Fibroblast of peridontal ligament (primary cell): ENCODE measurements around the gene MRAP2.
A peak's percentile ranks its signal among the peaks of the same experiment; 100 is the strongest.

ENCODE experiments used
- DNase-seq: peaks from one replicate; pipeline ENCODE4 v3.0.0-alpha.2; 2010; ENCODE audit errors: extremely low read depth

The MRAP2 gene

GRCh38 chr6:84033523-84034451 lies at the start of gene MRAP2:
Gene MRAP2, plus strand, starts transcription at chr6:84033772. Its CDS starts 21,547 bp downstream, at chr6:84055319.
- DNase-seq, result no peak

- no peak for DNase-seq
These were observed 49.2 kb upstream of the MRAP2 start for GRCh38 chr6:83984411-83984810.

- no peak for DNase-seq
These were observed 48.3 kb upstream of the MRAP2 start for GRCh38 chr6:83985308-83985713.

GRCh38 chr6:83985715-83986114 lies 47.9 kb upstream of the MRAP2 start:
- DNase-seq, result no peak

- no peak for DNase-seq
These were observed 35.5 kb upstream of the MRAP2 start for GRCh38 chr6:83998021-83998584.

- DNase-seq, result no peak
These were observed 32.5 kb upstream of the MRAP2 start for GRCh38 chr6:84001119-84001518.

- DNase-seq, result no peak
These were observed 31.3 kb upstream of the MRAP2 start for GRCh38 chr6:84002226-84002625.

GRCh38 chr6:84003131-84003530 lies 30.4 kb upstream of the MRAP2 start:
- DNase-seq, result no peak

- DNase-seq, result no peak
These were observed 29.9 kb upstream of the MRAP2 start for GRCh38 chr6:84003654-84004053.

GRCh38 chr6:84007871-84008270 lies 25.7 kb upstream of the MRAP2 start:
- DNase-seq, result no peak

- no peak for DNase-seq
These were observed 20.2 kb upstream of the MRAP2 start for GRCh38 chr6:84013354-84013753.

GRCh38 chr6:84013931-84014330 lies 19.6 kb upstream of the MRAP2 start:
- DNase-seq, result no peak

GRCh38 chr6:84016029-84016428 lies 17.5 kb upstream of the MRAP2 start:
- DNase-seq, result no peak

- DNase-seq, result no peak
These were observed 15.7 kb upstream of the MRAP2 start for GRCh38 chr6:84017709-84018452.

GRCh38 chr6:84018453-84019061 lies 15.0 kb upstream of the MRAP2 start:
- DNase-seq, result no peak

GRCh38 chr6:84019141-84019841 lies 14.3 kb upstream of the MRAP2 start:
- DNase-seq, result no peak

- DNase-seq, result no peak
These were observed 13.7 kb upstream of the MRAP2 start for GRCh38 chr6:84019842-84020211.

- DNase-seq, result no peak
These were observed 11.9 kb upstream of the MRAP2 start for GRCh38 chr6:84021625-84022024.

GRCh38 chr6:84026721-84027164 lies 6.8 kb upstream of the MRAP2 start:
- no peak for DNase-seq

- DNase-seq, result peak; percentile 41
These were observed 6.0 kb upstream of the MRAP2 start for GRCh38 chr6:84027340-84028181.

GRCh38 chr6:84028350-84028749 lies 5.2 kb upstream of the MRAP2 start:
- no peak for DNase-seq
